OCI-LY7 (cell line): ENCODE measurements around the gene SLC5A10.

Experiments used
- CTCF ChIP-seq: fragments of 200-600 bp; sonication (generic); conservative IDR thresholded peaks from 2 replicates; pipeline ENCODE4 v1.5.1; 2014; ENCODE audit warnings: mild to moderate bottlenecking, antibody characterized with exemption, low read length, moderate library complexity, mixed read lengths
- EZH2phosphoT487 ChIP-seq: fragments of 200-600 bp; sonication (generic); IDR thresholded peaks from 2 replicates; pipeline ENCODE4 v1.6.1; 2018; ENCODE audit warnings: low read depth, borderline replicate concordance, mild to moderate bottlenecking, mixed run types, antibody characterized with exemption, low read length, moderate library complexity, mixed read lengths

DNA sequence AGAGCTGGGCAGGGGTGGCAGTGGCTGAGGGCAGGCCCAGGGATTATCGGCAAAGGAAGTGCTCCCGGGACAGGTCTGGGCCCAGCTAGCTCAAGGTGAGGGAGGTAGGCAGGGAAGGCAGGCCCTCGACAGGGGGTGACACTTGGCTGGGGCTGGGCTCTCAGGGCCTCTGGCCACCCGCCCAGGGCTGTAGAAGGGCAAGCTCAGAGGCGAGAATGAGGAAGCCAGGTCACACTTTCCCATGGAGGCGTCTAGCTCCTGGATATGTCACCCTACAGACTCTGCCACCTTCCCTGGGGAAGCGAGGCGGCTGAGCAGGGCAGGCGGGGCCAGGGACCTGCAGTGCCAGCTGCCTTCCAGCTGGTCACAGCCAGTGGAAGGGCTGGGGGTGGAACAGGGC lies 33.5 kb downstream of the SLC5A10 start:
- TF ChIP-seq CTCF: no peak
- TF ChIP-seq EZH2phosphoT487: no peak
